ENCODE data around the gene CELF4. TPM values are rescaled to one million over a fixed set of nuclear protein-coding genes. Genes with fewer than 3 reads are reported as not detected.
A peak's percentile ranks its signal among the peaks of the same experiment; 100 is the strongest.

The CELF4 gene
- polyA plus RNA-seq, 1 donor (not counting 4 experiments of a cell fraction or from before 2014, with no cell fraction given), result not detected

DNA sequence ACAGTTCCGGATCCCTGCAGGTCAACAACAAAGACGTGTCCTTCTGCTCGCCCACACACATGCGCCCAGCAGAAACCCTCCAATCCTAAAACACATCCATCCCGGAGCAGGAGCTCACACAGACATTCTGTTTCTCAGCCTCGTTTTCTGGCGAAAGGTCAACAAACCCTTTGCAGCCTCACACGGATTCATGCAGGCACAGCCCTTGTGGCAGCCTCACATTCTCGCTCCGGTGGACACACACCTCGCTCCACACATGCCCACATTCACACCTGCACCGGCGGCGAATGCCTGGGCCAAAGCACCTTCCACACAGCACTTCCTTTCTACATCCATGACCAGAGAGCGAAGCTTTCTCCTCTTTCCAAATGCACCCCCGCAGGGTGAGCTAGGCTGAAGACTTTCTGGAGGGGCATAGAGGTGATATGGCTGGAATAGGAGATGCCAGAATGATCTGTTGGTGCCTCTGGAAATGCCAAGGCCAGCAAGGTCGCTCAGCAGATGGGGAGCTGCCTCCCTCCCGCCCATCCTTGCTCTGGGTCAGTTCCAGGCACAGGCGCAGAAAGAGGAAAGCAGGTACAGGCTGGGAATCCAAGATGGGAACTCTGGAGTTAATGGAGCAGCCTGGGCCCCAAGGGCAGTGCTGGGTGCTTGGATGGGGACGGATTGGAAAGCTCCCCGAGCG lies 88.8 kb downstream of the CELF4 start:
- dilution Hi-C loops (cut with MboI; ENCODE audit: extremely low pct_ligation_motif_present, low sequenced_read_pairs), result no loop called here
- Histone ChIP-seq H3K36me3 (ENCODE audit: control insufficient read depth in 2 of 2, extremely low read depth in 1 of 2, insufficient read depth in 2 of 2, low read length in 2 of 2) (no peaks in the 10 kb centered on the region), H2AFZ (ENCODE audit: control insufficient read depth, low read length) (no peak overlapping the region), H3K9me1 (ENCODE audit: control insufficient read depth, extremely low read depth, insufficient read depth, low read length) (no peaks in the 10 kb centered on the region), H3K4me3 (ENCODE audit: control insufficient read depth in 2 of 3, extremely low read depth in 1 of 3, insufficient read depth in 2 of 3, low read depth in 1 of 3, low read length in 3 of 3) (no peak overlapping the region), H3K79me2 (ENCODE audit: control insufficient read depth, insufficient read depth, low read length) (no peaks in the 10 kb centered on the region), H3K27me3 (ENCODE audit: control insufficient read depth, extremely low read depth, insufficient read depth, low read length) (no peaks in the 10 kb centered on the region), H3K27ac (ENCODE audit: control insufficient read depth, insufficient read depth, low read length) (no peak overlapping the region), H3K9ac (ENCODE audit: control insufficient read depth, extremely low read depth, insufficient read depth, low read length) (no peak overlapping the region), H4K20me1 (ENCODE audit: control insufficient read depth, extremely low read depth, insufficient read depth, low read length) (peaks cover 5% of the 10 kb centered on the region), H3K4me2 (ENCODE audit: control insufficient read depth, extremely low read depth, insufficient read depth, low read depth, low read length) (no peak overlapping the region), H3K9me3 (ENCODE audit: control insufficient read depth, low read depth, low read length) (no peaks in the 10 kb centered on the region), H3K4me1 (ENCODE audit: control insufficient read depth, extremely low read depth, insufficient read depth, low read length) (no peaks in the 10 kb centered on the region)
- no peak for FAIRE-seq
- TF ChIP-seq, protein P1, sequence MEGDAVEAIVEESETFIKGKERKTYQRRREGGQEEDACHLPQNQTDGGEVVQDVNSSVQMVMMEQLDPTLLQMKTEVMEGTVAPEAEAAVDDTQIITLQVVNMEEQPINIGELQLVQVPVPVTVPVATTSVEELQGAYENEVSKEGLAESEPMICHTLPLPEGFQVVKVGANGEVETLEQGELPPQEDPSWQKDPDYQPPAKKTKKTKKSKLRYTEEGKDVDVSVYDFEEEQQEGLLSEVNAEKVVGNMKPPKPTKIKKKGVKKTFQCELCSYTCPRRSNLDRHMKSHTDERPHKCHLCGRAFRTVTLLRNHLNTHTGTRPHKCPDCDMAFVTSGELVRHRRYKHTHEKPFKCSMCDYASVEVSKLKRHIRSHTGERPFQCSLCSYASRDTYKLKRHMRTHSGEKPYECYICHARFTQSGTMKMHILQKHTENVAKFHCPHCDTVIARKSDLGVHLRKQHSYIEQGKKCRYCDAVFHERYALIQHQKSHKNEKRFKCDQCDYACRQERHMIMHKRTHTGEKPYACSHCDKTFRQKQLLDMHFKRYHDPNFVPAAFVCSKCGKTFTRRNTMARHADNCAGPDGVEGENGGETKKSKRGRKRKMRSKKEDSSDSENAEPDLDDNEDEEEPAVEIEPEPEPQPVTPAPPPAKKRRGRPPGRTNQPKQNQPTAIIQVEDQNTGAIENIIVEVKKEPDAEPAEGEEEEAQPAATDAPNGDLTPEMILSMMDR (optimal IDR thresholded peaks at IDR 0.05 in 1 of 3, IDR thresholded peaks at IDR 0.05 in 1 of 3, conservative IDR thresholded peaks at IDR 0.05 in 1 of 3; ENCODE audit: extremely low read depth in 1 of 3, insufficient read depth in 2 of 3, low read length in 3 of 3), result no peak
- TF ChIP-seq EZH2 (IDR thresholded peaks at IDR 0.05; ENCODE audit: low read length), result no peak
- DNase-seq (ENCODE audit: low read depth, low spot score), result no peak

DNA sequence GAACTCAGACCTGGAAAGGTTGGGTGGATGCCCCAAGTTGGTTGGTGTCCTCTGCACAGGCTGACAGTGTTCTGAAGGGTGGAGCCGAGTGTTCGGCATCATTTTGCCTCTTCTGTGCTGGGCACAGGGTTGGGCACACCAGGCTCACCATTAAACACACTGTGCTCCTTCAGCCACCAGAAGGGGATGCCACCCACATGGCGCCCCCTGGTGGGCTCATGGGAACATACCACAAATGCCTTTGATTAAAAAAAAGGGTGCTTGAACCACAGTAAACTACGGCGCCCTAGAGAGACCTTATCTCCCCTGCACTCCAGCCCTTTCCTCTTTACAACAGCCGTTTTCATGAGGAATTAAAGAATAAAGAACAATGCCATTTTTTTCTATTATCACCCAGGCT lies 89.4 kb downstream of the CELF4 start:
- dilution Hi-C loops (cut with MboI; ENCODE audit: extremely low pct_ligation_motif_present, low sequenced_read_pairs), result no loop called here
- no peaks in the 10 kb centered on the region for H3K27me3 ChIP-seq (ENCODE audit: control insufficient read depth, extremely low read depth, insufficient read depth, low read length)
- H3K27ac ChIP-seq (ENCODE audit: control insufficient read depth, insufficient read depth, low read length), result no peak overlapping the region
- H3K4me3 ChIP-seq (ENCODE audit: control insufficient read depth in 2 of 3, extremely low read depth in 1 of 3, insufficient read depth in 2 of 3, low read depth in 1 of 3, low read length in 3 of 3), result no peak overlapping the region
- no peak overlapping the region for H3K4me2 ChIP-seq (ENCODE audit: control insufficient read depth, extremely low read depth, insufficient read depth, low read depth, low read length)
- H4K20me1 ChIP-seq (ENCODE audit: control insufficient read depth, extremely low read depth, insufficient read depth, low read length), result peaks cover 5% of the 10 kb centered on the region
- H3K79me2 ChIP-seq (ENCODE audit: control insufficient read depth, insufficient read depth, low read length), result no peaks in the 10 kb centered on the region
- no peak for TF ChIP-seq EZH2 (IDR thresholded peaks at IDR 0.05; ENCODE audit: low read length)
- TF ChIP-seq, protein P1 (optimal IDR thresholded peaks at IDR 0.05 in 1 of 3, IDR thresholded peaks at IDR 0.05 in 1 of 3, conservative IDR thresholded peaks at IDR 0.05 in 1 of 3; ENCODE audit: extremely low read depth in 1 of 3, insufficient read depth in 2 of 3, low read length in 3 of 3), result peak; percentile 52 to 68 (median 65)
- H3K9ac ChIP-seq (ENCODE audit: control insufficient read depth, extremely low read depth, insufficient read depth, low read length), result no peak overlapping the region
- H3K9me1 ChIP-seq (ENCODE audit: control insufficient read depth, extremely low read depth, insufficient read depth, low read length), result no peaks in the 10 kb centered on the region
- FAIRE-seq, result no peak
- DNase-seq (ENCODE audit: low read depth, low spot score), result no peak
- no peaks in the 10 kb centered on the region for H3K36me3 ChIP-seq (ENCODE audit: control insufficient read depth in 2 of 2, extremely low read depth in 1 of 2, insufficient read depth in 2 of 2, low read length in 2 of 2)
- H2AFZ ChIP-seq (ENCODE audit: control insufficient read depth, low read length), result no peak overlapping the region
- no peaks in the 10 kb centered on the region for H3K4me1 ChIP-seq (ENCODE audit: control insufficient read depth, extremely low read depth, insufficient read depth, low read length)
- no peaks in the 10 kb centered on the region for H3K9me3 ChIP-seq (ENCODE audit: control insufficient read depth, low read depth, low read length)

Data from keratinocyte (primary cell).